HepG2 (cell line): ENCODE results near the gene PRRT1B. TPM values are rescaled to one million over a fixed set of nuclear protein-coding genes. Genes with fewer than 3 reads are reported as not detected.
A peak's percentile ranks its signal among the peaks of the same experiment; 100 is the strongest.

ENCODE experiments used
- ATF1 ChIP-seq: IDR thresholded peaks from 2 replicates; pipeline ENCODE4 v1.6.1; 2016; ENCODE audit warnings: mild to moderate bottlenecking, control low read depth
- CBX1 ChIP-seq: IDR thresholded peaks from one replicate; pipeline ENCODE4 v1.6.1; 2016; ENCODE audit warnings: antibody characterized with exemption, low read depth
- EP300 ChIP-seq, 3 experiments: sonication (generic) in 1 of 3; formaldehyde crosslinking in 1 of 3; IDR thresholded peaks; 2 replicates each; pipeline versions ENCODE4 v1.5.1 to v1.6.1; 2011 to 2020; ENCODE audit warnings: low read depth in 2 of 3, low read length in 2 of 3, borderline replicate concordance in 1 of 3, improper control_type of control experiment in 1 of 3, mild to moderate bottlenecking in 1 of 3, missing genetic modification reagents in 1 of 3, moderate library complexity in 1 of 3
- FLYWCH1 ChIP-seq: sonication (generic); formaldehyde crosslinking; IDR thresholded peaks from 2 replicates; pipeline ENCODE4 v1.8.1; 2023; ENCODE audit warnings: mild to moderate bottlenecking, missing genetic modification reagents
- FOXK2 ChIP-seq: fragments of 450-650 bp; IDR thresholded peaks from 2 replicates; pipeline ENCODE4 v1.6.1; 2016
- FOXP4 ChIP-seq: sonication (generic); formaldehyde crosslinking; IDR thresholded peaks from 2 replicates; pipeline ENCODE4 v1.4.0; 2020; ENCODE audit warnings: missing genetic modification reagents
- HES4 ChIP-seq: sonication (generic); formaldehyde crosslinking; IDR thresholded peaks from 2 replicates; pipeline ENCODE4 v1.9.0; 2021; ENCODE audit warnings: mild to moderate bottlenecking, missing genetic modification reagents, borderline replicate concordance
- HMG20A ChIP-seq: IDR thresholded peaks from 2 replicates; pipeline ENCODE4 v1.6.1; 2016; ENCODE audit warnings: borderline replicate concordance
- KMT2B ChIP-seq: IDR thresholded peaks from 2 replicates; pipeline ENCODE4 v1.6.1; 2016; ENCODE audit warnings: missing genetic modification reagents, missing compliant biosample characterization
- LRRFIP1 ChIP-seq: sonication (generic); formaldehyde crosslinking; conservative IDR thresholded peaks from 2 replicates; pipeline ENCODE4 v1.4.0; 2020; ENCODE audit warnings: missing genetic modification reagents
- MBD4 ChIP-seq: IDR thresholded peaks from 2 replicates; pipeline ENCODE4 v1.6.1; 2012; ENCODE audit warnings: low read length, inconsistent platforms, borderline replicate concordance
- SAP130 ChIP-seq: IDR thresholded peaks from 2 replicates; pipeline ENCODE4 v1.6.1; 2016; ENCODE audit warnings: low read depth
- SIN3A ChIP-seq: IDR thresholded peaks from 2 replicates; pipeline ENCODE4 v1.6.1; 2011; ENCODE audit warnings: low read depth, mild to moderate bottlenecking, control low read depth, low read length, borderline replicate concordance
- SIX1 ChIP-seq: sonication (generic); formaldehyde crosslinking; IDR thresholded peaks from 2 replicates; pipeline ENCODE4 v1.4.0; 2020; ENCODE audit warnings: missing genetic modification reagents, borderline replicate concordance
- SMAD3 ChIP-seq: sonication (generic); formaldehyde crosslinking; IDR thresholded peaks from 2 replicates; pipeline ENCODE4 v1.4.0; 2020; ENCODE audit warnings: missing genetic modification reagents
- SNAPC5 ChIP-seq: sonication (generic); formaldehyde crosslinking; IDR thresholded peaks from 2 replicates; pipeline ENCODE4 v1.8.1; 2023; ENCODE audit warnings: mild to moderate bottlenecking, missing genetic modification reagents, borderline replicate concordance
- SNRNP70 ChIP-seq: fragments of 200-400 bp; formaldehyde crosslinking; IDR thresholded peaks from 2 replicates; pipeline ENCODE4 v1.6.1; 2017; ENCODE audit warnings: mild to moderate bottlenecking, low read depth, low read length, moderate library complexity
- ZNF547 ChIP-seq: sonication (generic); formaldehyde crosslinking; IDR thresholded peaks from 2 replicates; pipeline ENCODE4 v1.5.1; 2020; ENCODE audit warnings: mild to moderate bottlenecking, missing genetic modification reagents
- ZNF589 ChIP-seq: sonication (generic); formaldehyde crosslinking; conservative IDR thresholded peaks from 2 replicates; pipeline ENCODE4 v1.8.0; 2022; ENCODE audit warnings: mild to moderate bottlenecking, moderate library complexity, missing genetic modification reagents
- ZNF605 ChIP-seq: sonication (generic); formaldehyde crosslinking; IDR thresholded peaks from 2 replicates; pipeline ENCODE4 v1.8.0; 2022; ENCODE audit warnings: mild to moderate bottlenecking, missing genetic modification reagents
- ZNF687 ChIP-seq: sonication (generic); formaldehyde crosslinking; IDR thresholded peaks from 2 replicates; pipeline ENCODE4 v1.5.1; 2020; ENCODE audit warnings: mild to moderate bottlenecking, missing genetic modification reagents, moderate library complexity
- ZNF878 ChIP-seq: sonication (generic); formaldehyde crosslinking; IDR thresholded peaks from 2 replicates; pipeline ENCODE4 v1.8.1; 2023; ENCODE audit warnings: mild to moderate bottlenecking, missing genetic modification reagents, moderate library complexity
- polyA plus RNA-seq, 8 experiments: library from polyadenylated mRNA; depleted of rRNA in 3 of 8; stranded (reverse) in 7 of 8; unstranded in 1 of 8; fragments of >200 nt; fragmentation: Illumina TruSeq in 4 of 8; extraction: Trizol in 4 of 8; gene quantifications; 2 replicates each; pipeline versions ENCODE4 v1.2.1 to v1.2.3, GENCODE V29; 2011 to 2016; ENCODE audit warnings: low read depth in 4 of 8, missing spikeins in 1 of 8, mixed read lengths in 1 of 8; ENCODE audit not compliant: insufficient read depth in 1 of 8
- total RNA-seq, 5 experiments: library from RNA; depleted of rRNA; stranded (reverse); fragments of >200 nt; fragmentation: Illumina TruSeq; extraction: Trizol; gene quantifications; 2 replicates each; pipeline ENCODE4 v1.2.3, GENCODE V29; 2016; ENCODE audit warnings: low read depth in 1 of 5

PRRT1B gene
- total and polyA plus RNA-seq, 2 of the 13 experiments (the other 11 are each of a cell fraction or from before 2014, with no cell fraction given) = not detected

- no peak for TF ChIP-seq LRRFIP1
- TF ChIP-seq ZNF878 (CRISPR knock-in tag) = no peak
- TF ChIP-seq EP300 (IDR thresholded peaks at IDR 0.05; ENCODE audit: low read depth in 2 of 2, low read length in 2 of 2) = no peak
- TF ChIP-seq EP300 (CRISPR knock-in tag; IDR thresholded peaks at IDR 0.05; ENCODE audit: borderline replicate concordance) = no peak
- TF ChIP-seq SNAPC5 (CRISPR knock-in tag) = no peak
- no peak for TF ChIP-seq SIX1 (CRISPR knock-in tag)
- no peak for TF ChIP-seq ZNF547 (CRISPR knock-in tag)
- TF ChIP-seq KMT2B (CRISPR knock-in tag) = no peak
- peak; percentile 88 for TF ChIP-seq ZNF687 (CRISPR knock-in tag)
- TF ChIP-seq ZNF605 (CRISPR knock-in tag) = no peak
- TF ChIP-seq HMG20A (CRISPR knock-in tag) = peak; percentile 13; the same call in 1 of the 2 replicates
- TF ChIP-seq ZNF589 (CRISPR knock-in tag) = no peak
- peak; percentile 38; the same call in 1 of the 2 replicates for TF ChIP-seq SAP130 (CRISPR knock-in tag)
- TF ChIP-seq SNRNP70 = no peak
- no peak for TF ChIP-seq CBX1
- TF ChIP-seq MBD4 = no peak
- TF ChIP-seq FOXK2 = no peak
- TF ChIP-seq FLYWCH1 (CRISPR knock-in tag) = no peak
- no peak for TF ChIP-seq HES4 (CRISPR knock-in tag)
- TF ChIP-seq ATF1 (CRISPR knock-in tag) = no peak
- no peak for TF ChIP-seq FOXP4 (CRISPR knock-in tag)
- TF ChIP-seq SMAD3 = no peak
- TF ChIP-seq SIN3A = no peak
Observed at GRCh38 chr9:131608493-131609037, 63.2 kb downstream of the PRRT1B start (continued).
